Gastrocnemius medialis (tissue), 4 donors: Measurements from ENCODE around the gene CEP112.

Experiments used
- CTCF ChIP-seq, 5 experiments: fragments of 450-650 bp in 3 of 5; fragments of 200-600 bp in 2 of 5; sonication (generic) in 2 of 5; IDR thresholded peaks in 4 of 5; conservative IDR thresholded peaks in 1 of 5; 1 replicate in 4 of 5; 2 replicates in 1 of 5; pipeline ENCODE4 v1.5.1; 2016 to 2019; ENCODE audit warnings: antibody characterized with exemption in 5 of 5, mild to moderate bottlenecking in 3 of 5, moderate library complexity in 3 of 5
- POLR2A ChIP-seq, 2 donors: fragments of 450-650 bp; IDR thresholded peaks; one replicate each; pipeline ENCODE4 v1.6.1; 2017; ENCODE audit warnings: antibody characterized with exemption in 2 of 2, mild to moderate bottlenecking in 2 of 2, moderate library complexity in 2 of 2

- no peak for TF ChIP-seq CTCF (IDR thresholded peaks at IDR 0.05 in 4 of 5, conservative IDR thresholded peaks at IDR 0.05 in 1 of 5)
- TF ChIP-seq POLR2A (IDR thresholded peaks at IDR 0.05) = no peak
Measured at GRCh38 chr17:65699459-65699858, 492.5 kb downstream of the CEP112 start.
